ENCODE results near the gene SLC25A13. TPM values are rescaled to one million over a fixed set of nuclear protein-coding genes. Genes with fewer than 3 reads are reported as not detected.

Gene SLC25A13
- total RNA-seq, 1 experiment from 2014 or later, result 102 TPM

GRCh38 chr7:96202102-96202501 is 119.8 kb downstream of the SLC25A13 start:
- peaks cover 23% of the 10 kb centered on the region for H3K4me1 Mint-ChIP-seq (ENCODE audit: low read depth, unreplicated experiment)
- H3K27me3 Mint-ChIP-seq (ENCODE audit: insufficient read depth, unreplicated experiment), result no peaks in the 10 kb centered on the region
- H3K9me3 Mint-ChIP-seq (ENCODE audit: unreplicated experiment), result no peaks in the 10 kb centered on the region
- no peaks in the 10 kb centered on the region for H3K9me3 ChIP-seq
- no peak overlapping the region for H3K4me3 Mint-ChIP-seq (ENCODE audit: unreplicated experiment)
- BruUV-seq (replicated peaks), result no TSS peak
- H3K4me3 ChIP-seq (ENCODE audit: low read depth, low read length), result no peak overlapping the region
- intact Hi-C loops (cut with micrococcal nuclease; ENCODE audit: unreplicated experiment), result no loop called here
- H3K36me3 Mint-ChIP-seq (ENCODE audit: insufficient read depth, unreplicated experiment), result peaks cover 7% of the 10 kb centered on the region
- H3K4me1 ChIP-seq, result peaks cover 8% of the 10 kb centered on the region; the same call in 1 of the 2 replicates
- H3K27ac Mint-ChIP-seq (ENCODE audit: unreplicated experiment), result no peak overlapping the region
- H3K36me3 ChIP-seq (ENCODE audit: control insufficient read depth, insufficient read depth, low read length), result peaks cover 1% of the 10 kb centered on the region; the same call in 1 of the 2 replicates
- no peak for DNase-seq
- no peak for TF ChIP-seq CTCF (IDR thresholded peaks at IDR 0.05; ENCODE audit: insufficient read depth in 1 of 2, low read depth in 1 of 2, low read length in 1 of 2, severe bottlenecking in 1 of 2, unreplicated experiment in 1 of 2)
- CTCF ChIA-PET, result no interaction called here
- POLR2A ChIA-PET, result no interaction called here
- no peaks in the 10 kb centered on the region for H3K27me3 ChIP-seq (replicated peaks; ENCODE audit: control insufficient read depth, insufficient read depth, low read length)

GRCh38 chr7:96200740-96201139 is 121.2 kb downstream of the SLC25A13 start:
- Histone ChIP-seq H3K4me3 (ENCODE audit: low read depth, low read length) (no peak overlapping the region), H3K4me1 (peaks cover 8% of the 10 kb centered on the region; the same call in 1 of the 2 replicates), H3K27me3 (replicated peaks; ENCODE audit: control insufficient read depth, insufficient read depth, low read length) (no peaks in the 10 kb centered on the region), H3K9me3 (no peaks in the 10 kb centered on the region), H3K36me3 (ENCODE audit: control insufficient read depth, insufficient read depth, low read length) (peaks cover 1% of the 10 kb centered on the region; the same call in 1 of the 2 replicates)
- Mint-ChIP-seq H3K27ac (ENCODE audit: unreplicated experiment) (no peak overlapping the region), H3K9me3 (ENCODE audit: unreplicated experiment) (no peaks in the 10 kb centered on the region), H3K4me1 (ENCODE audit: low read depth, unreplicated experiment) (peaks cover 23% of the 10 kb centered on the region), H3K4me3 (ENCODE audit: unreplicated experiment) (no peak overlapping the region), H3K27me3 (ENCODE audit: insufficient read depth, unreplicated experiment) (no peaks in the 10 kb centered on the region), H3K36me3 (ENCODE audit: insufficient read depth, unreplicated experiment) (peaks cover 7% of the 10 kb centered on the region)
- no TSS peak for BruUV-seq (replicated peaks)
- POLR2A ChIA-PET, result no interaction called here
- TF ChIP-seq CTCF (IDR thresholded peaks at IDR 0.05; ENCODE audit: insufficient read depth in 1 of 2, low read depth in 1 of 2, low read length in 1 of 2, severe bottlenecking in 1 of 2, unreplicated experiment in 1 of 2), result no peak
- DNase-seq, result no peak
- intact Hi-C loops (cut with micrococcal nuclease; ENCODE audit: unreplicated experiment), result no loop called here
- CTCF ChIA-PET, result no interaction called here

GRCh38 chr7:96199421-96199820 is 122.5 kb downstream of the SLC25A13 start:
- H3K4me1 ChIP-seq, result peaks cover 8% of the 10 kb centered on the region; the same call in 1 of the 2 replicates
- H3K27me3 ChIP-seq (replicated peaks; ENCODE audit: control insufficient read depth, insufficient read depth, low read length), result no peaks in the 10 kb centered on the region
- ChIA-PET POLR2A (no interaction called here), CTCF (no interaction called here)
- DNase-seq, result no peak
- H3K4me1 Mint-ChIP-seq (ENCODE audit: low read depth, unreplicated experiment), result peaks cover 23% of the 10 kb centered on the region
- H3K36me3 ChIP-seq (ENCODE audit: control insufficient read depth, insufficient read depth, low read length), result peaks cover 1% of the 10 kb centered on the region; the same call in 1 of the 2 replicates
- H3K9me3 ChIP-seq, result no peaks in the 10 kb centered on the region
- H3K9me3 Mint-ChIP-seq (ENCODE audit: unreplicated experiment), result no peaks in the 10 kb centered on the region
- H3K27ac Mint-ChIP-seq (ENCODE audit: unreplicated experiment), result peak overlapping the region; percentile 36
- no peak overlapping the region for H3K4me3 ChIP-seq (ENCODE audit: low read depth, low read length)
- no TSS peak for BruUV-seq (replicated peaks)
- H3K4me3 Mint-ChIP-seq (ENCODE audit: unreplicated experiment), result no peak overlapping the region
- intact Hi-C loops (cut with micrococcal nuclease; ENCODE audit: unreplicated experiment), result loop anchor here (5.0 kb wide), 1 partner anchor 282 kb away; no protein-coding TSS in a partner anchor
- H3K27me3 Mint-ChIP-seq (ENCODE audit: insufficient read depth, unreplicated experiment), result no peaks in the 10 kb centered on the region
- no peak for TF ChIP-seq CTCF (IDR thresholded peaks at IDR 0.05; ENCODE audit: insufficient read depth in 1 of 2, low read depth in 1 of 2, low read length in 1 of 2, severe bottlenecking in 1 of 2, unreplicated experiment in 1 of 2)
- peaks cover 12% of the 10 kb centered on the region for H3K36me3 Mint-ChIP-seq (ENCODE audit: insufficient read depth, unreplicated experiment)

Measured in Caco-2 (cell line).